AG10803 (cell line): ENCODE measurements around the gene AMBRA1.

Experiments used
- DNase-seq: peaks from one replicate; pipeline ENCODE4 v3.0.0; 2010; ENCODE audit warnings: low read depth
- H3K4me3 ChIP-seq: 2 replicates; pipeline ENCODE4 v1.5.1; 2011; ENCODE audit warnings: mild to moderate bottlenecking, low read length, control low read depth
- CTCF ChIP-seq: conservative IDR thresholded peaks from 2 replicates; pipeline ENCODE4 v1.5.1; 2011; ENCODE audit warnings: mild to moderate bottlenecking, low read length, control low read depth, inconsistent platforms

Gene AMBRA1

GRCh38 chr11:46557684-46558151 is 36.1 kb downstream of the AMBRA1 start:
- TF ChIP-seq CTCF: no peak
- DNase-seq: no peak
- no peak overlapping the region for H3K4me3 ChIP-seq

- peak; percentile 75 for DNase-seq
- H3K4me3 ChIP-seq: no peak overlapping the region
- no peak for TF ChIP-seq CTCF
These were observed 38.4 kb downstream of the AMBRA1 start for GRCh38 chr11:46555267-46556054.

GRCh38 chr11:46554213-46555147 is 39.3 kb downstream of the AMBRA1 start:
- H3K4me3 ChIP-seq: no peak overlapping the region
- no peak for TF ChIP-seq CTCF
- peak; percentile 82 for DNase-seq

GRCh38 chr11:46553814-46554212 is 40.0 kb downstream of the AMBRA1 start:
- no peak for DNase-seq
- no peak overlapping the region for H3K4me3 ChIP-seq
- TF ChIP-seq CTCF: no peak

GRCh38 chr11:46551261-46551660 is 42.6 kb downstream of the AMBRA1 start:
- no peak for DNase-seq
- no peak overlapping the region for H3K4me3 ChIP-seq
- no peak for TF ChIP-seq CTCF

- DNase-seq: no peak
- no peak overlapping the region for H3K4me3 ChIP-seq
- no peak for TF ChIP-seq CTCF
These were observed 46.2 kb downstream of the AMBRA1 start for GRCh38 chr11:46547579-46547978.
